HT-29 (cell line): ENCODE data around the gene CNPY4. TPM values are rescaled to one million over a fixed set of nuclear protein-coding genes. Genes with fewer than 3 reads are reported as not detected.

ENCODE experiments used
- DNase-seq: peaks from one replicate; pipeline ENCODE4 v3.0.0-alpha.2; 2015; ENCODE audit warnings: low spot score
- total RNA-seq: library from RNA; depleted of rRNA; stranded (reverse); fragments of >200 nt; shearing (Covaris generic); gene quantifications from 2 replicates; pipeline ENCODE4 v1.2.3, GENCODE V29; 2014

Gene CNPY4
- total RNA-seq, 1 experiment from 2014 or later: 2.7 TPM

DNA sequence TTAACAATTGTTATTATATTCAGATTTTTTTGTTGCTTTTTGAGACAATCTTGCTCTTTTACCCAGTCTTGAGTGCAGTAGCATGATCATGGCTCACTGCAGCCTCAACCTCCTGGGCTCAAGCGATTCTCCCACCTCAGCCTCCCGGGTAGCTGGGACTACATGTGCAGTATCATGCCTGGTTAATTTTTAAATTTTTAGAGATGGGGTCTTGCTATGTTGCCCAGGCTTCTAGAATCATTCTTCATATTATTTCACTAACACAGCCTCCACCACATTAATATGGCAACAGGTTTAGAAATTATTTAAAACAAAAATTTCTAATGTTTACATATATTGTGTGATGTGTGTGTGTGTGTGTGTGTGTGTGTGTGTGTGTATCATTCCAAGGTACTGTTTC is 27.8 kb downstream of the CNPY4 start:
- DNase-seq: no peak

DNA sequence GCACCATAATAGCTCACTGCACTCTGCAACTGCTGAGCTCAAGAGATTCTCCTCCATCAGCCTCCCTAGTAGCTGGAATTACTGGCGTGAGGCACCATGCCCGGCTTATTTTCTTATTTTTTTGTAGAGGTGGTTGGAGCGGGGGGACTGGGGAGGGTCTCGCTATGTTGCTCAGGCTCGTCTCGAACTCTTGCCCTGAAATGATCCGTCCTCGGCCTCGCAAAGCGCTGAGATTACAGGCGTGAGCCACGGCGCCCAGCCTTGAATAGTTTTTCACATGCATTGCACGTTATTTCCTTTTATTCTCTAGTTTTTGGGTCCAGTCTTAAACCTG is 28.8 kb downstream of the CNPY4 start:
- no peak for DNase-seq

DNA sequence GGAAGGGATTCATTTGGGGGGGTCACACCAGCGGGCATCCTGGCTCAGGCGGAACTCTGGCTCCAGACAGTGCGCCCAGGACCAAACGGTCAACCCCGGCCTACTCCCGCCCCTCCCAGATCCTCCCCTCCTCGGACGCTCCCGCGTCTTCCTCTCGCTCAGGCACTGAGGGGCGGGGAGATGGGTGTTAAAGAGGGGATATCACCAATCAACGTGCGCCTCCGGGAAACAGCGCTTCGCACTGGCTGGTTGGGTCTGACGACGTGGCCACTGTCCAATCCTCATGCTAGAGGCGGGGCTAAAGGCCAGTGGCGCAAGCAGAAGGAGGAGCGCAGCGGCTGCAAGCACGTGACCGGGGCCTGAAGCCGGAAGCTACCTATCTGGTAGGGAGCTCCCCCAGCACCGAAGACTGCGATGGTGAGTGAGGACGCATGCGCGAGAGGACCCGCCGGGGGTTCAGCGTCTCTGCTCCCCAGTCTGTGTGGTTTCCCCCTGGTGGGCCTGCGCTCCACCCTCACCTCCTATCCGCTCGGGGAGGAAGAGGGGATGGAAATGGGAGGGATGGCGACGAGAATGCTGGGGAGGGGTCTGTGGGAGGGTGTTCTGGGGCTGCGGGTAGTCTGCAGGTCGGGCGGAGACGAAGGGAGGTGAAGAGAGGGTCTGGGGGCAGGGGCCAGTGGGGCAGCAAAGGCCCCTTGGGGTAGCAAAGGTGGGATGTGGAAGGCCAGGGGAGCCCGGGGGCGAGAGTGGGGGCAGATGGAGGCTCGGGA is 29.3 kb downstream of the CNPY4 start, which contains the start of gene LAMTOR4:
TSS of gene LAMTOR4 (plus strand) at position 360 of the 770 bp plus-strand sequence. CDS start at position 415, 55 bp downstream.
- peak; percentile 100 for DNase-seq

DNA sequence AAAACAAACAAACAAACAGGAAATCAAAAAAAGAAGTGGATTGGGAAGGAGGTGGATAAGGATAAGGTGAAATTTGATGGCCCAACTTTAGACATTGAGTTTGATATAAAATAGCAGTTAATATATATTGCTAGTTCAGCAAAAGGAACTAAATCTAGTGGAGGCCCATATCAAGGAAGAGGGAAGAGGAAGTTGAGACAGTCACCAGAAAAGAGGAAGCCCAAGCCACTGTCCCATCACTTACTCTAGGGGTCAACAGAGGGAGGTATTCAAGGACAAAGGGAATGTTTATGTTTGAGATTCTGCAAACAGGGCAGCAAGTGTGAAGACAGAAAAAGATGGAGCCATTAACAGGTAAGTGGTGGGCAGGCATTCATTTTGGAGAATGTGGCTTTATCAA is 33.0 kb downstream of the CNPY4 start:
- no peak for DNase-seq

DNA sequence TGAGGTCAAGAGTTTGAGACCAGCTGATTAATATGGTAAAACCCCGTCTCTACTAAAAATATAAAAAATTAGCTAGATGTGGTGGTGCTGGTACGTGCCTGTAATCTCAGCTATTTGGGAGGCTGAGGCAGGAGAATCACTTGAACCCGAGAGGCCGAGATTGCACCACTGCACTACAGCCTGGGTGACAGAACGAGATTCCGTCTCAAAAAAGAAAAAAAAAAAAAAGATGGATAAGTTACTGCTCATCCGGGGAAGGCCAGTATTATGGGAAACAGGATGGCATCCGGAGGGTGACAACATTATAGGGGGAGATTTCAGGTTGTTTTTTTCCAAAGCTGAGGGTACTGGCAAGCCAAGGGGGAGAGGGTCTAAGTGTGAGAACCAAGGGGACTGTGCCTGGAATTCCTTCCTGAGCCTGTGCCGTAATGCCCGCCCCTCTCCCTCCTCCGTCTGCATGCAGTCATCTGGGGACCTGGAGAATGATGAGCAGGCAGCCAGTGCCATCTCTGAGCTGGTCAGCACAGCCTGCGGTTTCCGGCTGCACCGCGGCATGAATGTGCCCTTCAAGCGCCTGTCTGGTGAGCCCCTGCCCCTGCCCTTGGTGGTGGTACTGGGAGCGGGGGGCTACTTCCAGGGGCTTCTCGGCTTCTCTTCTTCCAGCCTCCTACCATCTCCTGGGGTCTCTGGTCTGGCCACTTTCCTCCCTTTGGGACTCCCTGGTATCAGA is 33.7 kb downstream of the CNPY4 start:
- no peak for DNase-seq

DNA sequence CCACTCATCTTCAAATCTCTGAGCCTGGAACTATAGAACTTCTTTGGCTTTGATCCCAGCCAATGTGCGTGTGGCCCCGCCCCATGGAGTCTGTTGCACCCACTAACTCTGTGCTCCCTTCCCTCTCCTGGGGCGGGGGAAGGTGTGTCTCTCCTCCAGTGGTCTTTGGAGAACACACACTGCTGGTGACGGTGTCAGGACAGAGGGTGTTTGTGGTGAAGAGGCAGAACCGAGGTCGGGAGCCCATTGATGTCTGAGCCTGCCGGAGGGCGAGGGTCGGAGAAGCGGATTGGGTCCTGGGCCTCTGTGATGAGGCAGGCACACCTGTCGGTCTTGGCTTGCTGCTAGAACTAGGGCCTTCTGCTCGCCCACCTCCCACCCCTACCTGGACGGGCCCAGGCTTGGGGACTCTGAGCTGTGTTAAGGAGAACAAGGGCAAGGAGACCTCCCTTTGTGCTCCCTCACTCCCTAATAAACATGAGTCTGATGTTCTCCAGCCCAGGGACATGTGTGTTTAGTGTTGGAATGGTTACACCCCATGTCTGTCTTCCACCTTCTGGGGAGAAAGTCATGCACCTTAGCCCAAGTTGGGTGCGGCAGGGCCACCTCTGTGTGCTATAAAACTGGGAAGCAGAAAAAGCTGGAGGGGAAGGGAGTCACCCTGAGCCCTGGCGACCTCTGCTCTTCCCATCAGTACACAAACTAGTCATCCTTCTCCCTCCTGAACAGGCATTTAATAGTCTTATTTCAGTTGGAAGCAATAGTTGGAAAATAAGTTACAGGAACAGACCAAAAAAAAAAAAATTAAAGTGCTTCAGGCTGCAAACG is 34.5 kb downstream of the CNPY4 start:
- peak; percentile 44 for DNase-seq

DNA sequence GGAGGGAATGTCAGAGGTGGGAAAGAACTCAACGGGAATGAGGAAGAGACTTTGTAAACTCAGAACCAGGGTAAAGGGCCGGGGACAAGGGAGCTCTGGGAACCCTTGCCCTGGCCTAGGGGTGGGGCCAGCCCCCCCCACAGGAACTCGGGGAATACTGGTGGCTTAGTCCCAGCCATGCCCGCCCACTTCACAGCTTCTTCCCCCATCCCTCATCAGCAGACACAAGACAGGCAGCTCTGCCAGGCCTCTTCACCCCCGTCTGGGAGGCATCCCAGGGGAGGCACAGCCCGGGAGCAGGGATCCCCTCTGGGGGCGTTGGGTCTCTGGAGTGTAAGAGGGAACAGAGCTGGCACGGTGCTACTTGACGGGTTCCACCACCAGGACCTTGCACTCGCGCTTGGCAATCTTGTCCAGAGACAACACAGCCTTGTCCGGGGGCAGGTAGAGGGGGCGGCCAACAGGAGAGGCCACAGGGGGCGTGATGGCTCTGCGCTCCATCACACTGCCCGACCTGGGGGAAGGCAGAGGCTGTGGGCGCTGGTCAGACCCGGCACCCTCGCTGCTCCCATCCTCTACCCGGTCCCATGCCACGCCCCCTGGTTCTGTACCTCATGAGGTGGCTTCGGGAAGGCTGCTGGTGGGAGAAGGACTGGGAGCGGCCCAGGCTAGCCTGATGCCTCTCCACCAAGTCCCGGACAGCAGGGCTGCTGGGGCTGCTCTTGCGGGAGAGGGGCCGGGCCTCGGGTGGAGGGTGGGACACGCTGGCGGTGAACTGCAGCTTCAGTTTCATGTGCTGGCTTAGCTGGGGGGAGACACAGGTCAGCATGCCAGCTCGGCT is 35.4 kb downstream of the CNPY4 start:
- peak; percentile 81 for DNase-seq

DNA sequence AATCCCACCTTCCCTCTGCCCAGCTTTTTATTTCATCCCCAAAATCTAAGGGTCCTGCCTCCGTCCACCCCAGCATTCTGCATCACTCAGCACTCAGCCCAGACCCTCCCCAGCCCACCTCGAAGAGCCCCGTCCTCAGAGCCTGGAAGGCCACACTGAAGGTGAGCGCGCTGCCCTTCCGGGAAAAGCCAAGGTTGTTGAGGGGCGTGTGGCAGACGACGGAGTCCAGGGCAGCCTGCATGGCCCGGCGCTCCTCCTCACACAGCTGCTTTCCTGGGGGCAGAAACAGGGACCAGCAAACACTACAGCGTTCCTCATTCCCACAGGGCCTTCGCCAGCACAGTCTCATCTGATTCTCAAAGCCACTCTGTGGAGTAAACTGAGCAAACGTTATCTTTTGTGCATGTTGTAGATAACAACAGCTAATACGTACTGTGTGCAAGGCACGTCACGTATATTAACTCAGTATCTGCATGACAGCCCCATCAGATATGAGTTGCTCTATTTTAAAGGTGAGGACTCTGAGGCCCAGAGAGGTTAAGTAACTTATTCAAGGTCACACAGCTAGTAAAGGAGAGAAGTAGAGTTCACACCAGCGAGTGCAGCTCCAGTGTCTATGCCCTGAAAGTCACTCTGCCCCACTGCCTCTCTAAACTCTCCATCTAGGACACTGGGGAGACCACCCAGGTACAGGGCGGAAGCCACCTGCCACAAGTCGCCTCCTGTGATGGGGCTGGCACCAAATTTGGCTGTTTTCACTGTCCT is 36.3 kb downstream of the CNPY4 start:
- DNase-seq: no peak

DNA sequence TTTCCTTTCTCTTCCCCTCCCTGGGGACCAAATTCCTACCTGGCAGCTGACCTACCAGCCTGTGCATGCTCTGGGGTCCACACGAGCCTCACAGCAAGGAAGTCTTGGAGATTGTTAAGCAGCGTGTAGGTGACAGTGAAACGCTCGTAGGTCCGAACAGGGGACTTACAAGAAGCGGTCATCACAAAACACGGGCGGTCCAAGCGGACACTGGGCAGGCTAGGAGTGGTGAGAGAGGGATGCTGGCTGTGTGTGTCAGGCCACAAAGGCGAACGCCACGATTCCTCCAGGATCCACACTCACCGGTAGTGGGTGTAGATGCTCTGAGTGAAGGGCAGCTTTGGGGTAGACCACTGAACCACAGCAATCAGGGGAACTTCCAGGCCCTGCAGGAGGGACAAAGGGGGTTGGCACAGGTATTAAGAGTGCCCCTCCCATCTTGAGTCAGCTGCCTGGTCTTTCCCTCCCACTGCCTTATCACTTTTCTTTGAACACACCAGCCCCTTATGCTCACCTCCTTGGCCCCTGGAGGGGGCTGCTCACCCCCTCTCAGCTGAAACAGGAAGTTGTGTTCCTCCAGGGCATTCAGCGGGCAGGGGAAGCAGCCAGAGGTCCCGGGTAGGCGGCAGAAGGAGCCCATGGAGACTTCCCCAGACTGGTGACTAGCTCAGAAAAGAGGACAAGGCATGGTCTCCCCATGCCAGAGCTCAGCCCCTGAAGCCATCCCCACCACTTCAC is 37.1 kb downstream of the CNPY4 start:
- DNase-seq: no peak

DNA sequence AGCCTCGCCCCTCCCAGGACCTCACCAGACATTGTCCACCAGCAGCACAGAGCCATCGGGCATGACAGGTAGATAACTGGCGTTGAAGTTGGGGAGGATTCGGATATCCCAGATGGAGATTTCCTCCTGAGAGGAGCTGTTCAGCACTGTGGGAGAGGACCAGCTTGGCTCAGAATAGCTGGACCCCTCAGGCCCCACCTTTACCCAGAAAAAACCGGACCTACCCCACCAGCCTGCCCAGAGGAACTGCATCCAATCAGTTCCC is 37.6 kb downstream of the CNPY4 start:
- DNase-seq: no peak

DNA sequence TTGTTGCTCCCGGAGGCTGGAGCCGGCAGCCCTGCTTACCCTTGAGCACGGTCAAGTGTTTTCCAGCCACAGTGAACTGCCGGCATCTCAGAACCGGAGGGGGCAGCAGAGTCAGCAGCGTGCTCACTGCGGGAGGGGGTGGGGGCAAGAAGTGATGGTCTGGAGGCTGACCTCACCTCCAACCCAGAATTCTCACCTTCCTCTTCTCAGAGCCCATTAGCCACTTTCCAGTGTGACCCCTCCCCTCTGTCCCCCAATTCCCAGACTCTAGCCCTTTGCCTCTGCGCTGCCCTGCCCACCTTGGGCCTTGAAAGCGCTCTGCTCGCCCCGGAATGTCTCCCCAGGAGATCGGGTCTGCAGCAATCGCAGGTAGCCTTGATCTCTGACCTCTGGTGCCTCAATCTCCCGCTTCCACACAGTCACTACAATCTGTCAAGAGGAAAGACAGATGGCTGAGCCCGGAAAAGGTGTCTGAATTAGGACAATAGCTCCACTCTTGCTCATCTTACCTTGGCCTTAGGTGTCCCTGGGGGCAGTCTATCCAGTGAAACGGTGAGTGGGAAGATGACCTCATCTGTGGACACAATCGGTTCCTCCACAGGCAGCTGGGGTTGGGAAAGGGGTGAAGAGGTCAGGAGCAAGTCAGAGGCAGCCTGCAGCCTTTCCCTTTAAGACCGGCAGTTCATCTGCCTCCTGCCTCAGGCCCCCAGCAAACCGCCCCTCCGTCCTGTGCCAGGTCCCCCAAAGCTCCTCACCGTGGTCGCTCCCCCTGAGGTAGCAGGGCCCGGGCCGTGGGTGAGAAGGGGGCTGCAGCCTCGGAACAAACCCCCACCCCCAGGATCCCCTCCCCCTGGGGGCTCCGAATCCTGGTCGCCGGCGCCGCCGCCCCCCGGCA is 38.1 kb downstream of the CNPY4 start:
- peak; percentile 60 for DNase-seq

DNA sequence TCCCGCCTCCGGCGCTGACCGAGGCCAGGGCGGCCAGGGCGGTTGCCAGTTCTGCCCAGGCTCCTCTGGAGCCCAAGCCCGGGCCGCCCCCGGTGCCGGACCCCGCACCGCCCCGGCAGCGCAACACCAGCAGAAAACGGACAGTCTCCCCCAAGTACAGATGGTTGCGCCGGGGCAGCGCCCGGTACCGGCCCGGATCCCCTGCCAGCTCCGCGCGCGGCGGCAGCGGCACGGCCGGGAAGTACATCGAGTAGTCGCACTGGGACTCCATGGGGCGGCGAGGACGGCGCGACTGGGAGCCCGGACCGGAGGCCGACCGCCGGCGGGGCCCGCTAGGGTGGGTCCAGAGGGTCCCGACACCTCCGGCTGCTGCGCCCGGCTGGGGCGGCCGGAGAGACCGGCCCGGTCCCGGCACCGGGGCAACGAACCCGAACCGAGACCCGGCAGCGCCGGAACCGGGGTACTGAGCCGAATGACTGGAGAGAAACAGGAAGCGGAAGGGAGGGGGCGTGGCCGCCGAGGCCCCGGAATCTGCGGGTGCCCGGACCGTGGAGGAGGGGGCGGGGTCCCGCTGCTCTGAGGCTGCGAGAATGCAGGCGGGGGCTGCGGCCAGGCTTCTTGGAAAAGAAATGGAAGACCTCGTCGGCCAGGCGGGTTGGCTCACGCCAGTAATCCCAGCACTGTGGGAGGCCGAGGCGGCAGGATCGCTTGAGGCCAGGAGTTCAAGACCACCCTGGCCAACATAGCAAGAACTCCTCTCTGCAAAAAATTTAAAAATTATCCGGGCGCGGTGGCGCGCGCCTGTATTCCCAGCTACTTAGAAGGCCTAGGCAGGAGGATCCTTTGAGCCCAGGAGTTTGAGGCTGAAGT is 39.0 kb downstream of the CNPY4 start, which contains the start of gene TRAPPC14:
TSS of gene TRAPPC14 (minus strand) at position 495 of the 870 bp plus-strand sequence. CDS start at position 271, 224 bp downstream.
- peak; percentile 87 for DNase-seq

DNA sequence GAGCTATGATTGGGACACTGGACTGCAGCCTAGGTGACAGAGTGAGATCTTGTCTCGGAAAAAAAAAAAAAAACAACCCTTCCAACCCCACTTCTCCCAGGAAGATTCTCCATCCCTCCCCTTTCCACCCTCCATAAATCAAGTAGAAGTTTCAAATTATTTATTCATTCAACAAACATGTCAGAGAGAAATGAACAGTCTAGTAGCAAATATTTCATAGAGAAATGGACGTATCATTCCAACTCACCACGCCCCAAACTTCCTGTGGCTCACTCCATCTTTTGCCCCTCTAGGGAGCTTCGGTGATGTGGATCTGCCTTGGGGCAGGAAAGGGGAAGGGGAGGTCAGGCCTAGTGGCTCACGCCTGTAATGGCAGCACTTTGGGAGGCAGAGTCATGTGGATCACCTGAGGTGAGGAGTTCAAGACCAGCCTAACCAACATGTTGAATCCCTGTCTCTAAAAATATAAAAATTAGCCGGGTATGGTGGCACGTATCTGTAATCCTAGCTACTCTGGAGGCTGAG is 39.7 kb downstream of the CNPY4 start:
- DNase-seq: no peak

DNA sequence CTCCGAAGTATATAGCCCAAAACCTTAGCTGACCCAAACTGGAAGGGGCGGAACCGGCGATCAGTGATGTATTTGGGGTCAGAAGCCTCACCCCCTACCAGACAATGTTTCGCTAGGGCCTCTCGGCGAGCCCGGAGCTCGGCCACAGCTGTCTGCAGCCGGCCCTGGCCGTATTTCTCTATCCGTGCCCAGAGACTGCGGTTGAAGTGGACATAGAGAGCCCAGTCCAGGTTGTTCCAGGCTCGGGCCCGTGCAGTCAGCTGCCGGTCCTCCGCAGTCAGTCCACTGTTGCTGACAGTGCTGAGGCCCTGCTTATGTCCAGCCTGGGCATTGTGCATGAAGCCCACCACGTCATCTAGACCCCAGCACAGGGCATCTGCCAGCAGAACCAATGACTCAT is 40.6 kb downstream of the CNPY4 start:
- DNase-seq: no peak

DNA sequence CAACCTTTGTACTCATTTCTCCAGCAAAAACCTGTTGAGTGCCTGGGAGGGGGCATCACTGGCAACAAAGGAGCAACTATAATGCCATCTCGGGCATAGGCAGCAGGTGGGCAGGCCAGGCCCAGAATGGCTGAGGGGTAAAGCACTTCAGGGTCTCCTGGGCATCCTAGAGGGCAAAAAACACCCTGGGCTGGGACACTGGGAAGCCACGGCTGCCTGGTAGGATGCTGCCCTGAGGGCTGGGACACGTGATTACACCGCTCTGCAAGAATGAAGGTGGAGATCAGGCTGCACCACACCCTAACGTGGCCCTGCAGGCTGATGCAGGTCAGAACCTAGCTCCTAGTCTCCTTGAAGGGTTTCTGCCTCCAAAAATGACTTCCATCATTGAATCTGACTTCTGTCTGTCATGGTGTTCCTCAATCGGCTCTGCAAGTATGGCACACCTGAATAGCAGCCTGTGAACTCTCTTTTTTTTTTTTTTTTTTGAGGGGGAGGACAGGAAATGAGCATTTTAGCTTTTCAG is 43.6 kb downstream of the CNPY4 start:
- DNase-seq: peak; percentile 42

DNA sequence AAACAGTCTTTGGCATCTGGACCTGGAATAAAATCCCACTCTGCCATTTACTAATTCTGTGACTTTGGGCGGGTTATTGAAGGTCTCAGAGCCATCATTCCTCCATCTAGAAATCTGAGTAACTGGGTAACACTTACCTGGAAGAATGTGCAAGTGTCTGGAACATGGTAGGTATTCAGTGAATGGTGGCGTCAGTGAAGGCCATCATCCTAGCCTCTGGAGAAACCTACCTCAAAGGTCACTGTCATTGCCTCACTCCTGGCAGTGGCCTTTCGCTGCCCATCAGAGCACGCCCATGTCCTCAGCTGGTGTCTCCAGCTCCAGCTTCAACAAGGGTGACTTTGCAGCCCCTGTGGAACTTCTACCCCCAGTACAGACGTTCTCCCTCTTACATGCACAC is 44.4 kb downstream of the CNPY4 start:
- no peak for DNase-seq

DNA sequence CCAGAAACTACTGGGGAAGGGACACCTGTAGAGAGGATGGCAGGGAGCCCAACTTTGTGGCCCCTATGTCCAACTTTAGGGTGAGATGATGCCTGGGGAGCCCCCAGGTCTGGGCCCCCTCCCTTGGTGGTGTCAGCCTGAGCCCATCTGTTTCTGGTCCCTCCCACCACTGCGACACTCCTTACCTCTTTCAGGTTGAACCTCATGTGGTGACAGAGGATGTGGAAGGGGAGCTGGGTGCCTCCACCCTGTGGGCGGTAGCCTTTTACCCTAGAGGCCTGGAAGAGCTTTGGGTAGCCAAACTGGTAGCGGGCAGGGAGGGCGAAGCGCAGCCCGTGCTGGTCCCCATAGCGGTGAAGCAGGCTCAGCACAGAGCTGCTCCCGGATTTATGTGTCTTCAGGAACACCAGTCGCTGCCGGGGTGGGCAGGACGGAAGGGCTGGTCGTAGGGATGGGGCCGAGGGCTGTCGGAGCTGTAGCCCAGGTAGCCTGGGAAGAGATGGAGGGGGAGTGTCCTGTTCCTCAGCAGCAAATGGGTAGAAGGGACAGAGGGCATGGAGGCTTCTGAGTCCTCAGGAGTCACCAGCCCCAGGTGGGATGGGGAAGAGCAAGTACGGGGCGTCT is 47.0 kb downstream of the CNPY4 start:
- no peak for DNase-seq
